Measurements from ENCODE around the gene VAC14.

VAC14 gene

GRCh38 chr16:70784692-70785555 is 16.0 kb downstream of the VAC14 start:
- DNase-seq, result no peak

- no peak for DNase-seq
Observed at GRCh38 chr16:70782237-70782636, 18.7 kb downstream of the VAC14 start.

GRCh38 chr16:70781800-70782199 is 19.2 kb downstream of the VAC14 start:
- no peak for DNase-seq

- DNase-seq, result no peak
Observed at GRCh38 chr16:70780546-70780945, 20.4 kb downstream of the VAC14 start.

- no peak for DNase-seq
Observed at GRCh38 chr16:70779361-70779760, 21.6 kb downstream of the VAC14 start.

GRCh38 chr16:70778901-70779309 is 22.1 kb downstream of the VAC14 start:
- peak; percentile 24 to 38 for DNase-seq

GRCh38 chr16:70777973-70778406 is 23.0 kb downstream of the VAC14 start:
- no peak for DNase-seq

GRCh38 chr16:70777496-70777895 is 23.5 kb downstream of the VAC14 start:
- no peak for DNase-seq

- DNase-seq, result no peak
Observed at GRCh38 chr16:70775399-70775798, 25.6 kb downstream of the VAC14 start.

- DNase-seq, result no peak
Observed at GRCh38 chr16:70774261-70774660, 26.7 kb downstream of the VAC14 start.

- no peak for DNase-seq
Observed at GRCh38 chr16:70772493-70772892, 28.5 kb downstream of the VAC14 start.

GRCh38 chr16:70770626-70771552 is 30.1 kb downstream of the VAC14 start:
- peak in 1 of 2 experiments; percentile 34 for DNase-seq

- no peak for DNase-seq
Observed at GRCh38 chr16:70770291-70770625, 30.7 kb downstream of the VAC14 start.

GRCh38 chr16:70769761-70770160 is 31.2 kb downstream of the VAC14 start:
- no peak for DNase-seq

- no peak for DNase-seq
Observed at GRCh38 chr16:70769131-70769530, 31.8 kb downstream of the VAC14 start.

GRCh38 chr16:70768203-70768580 is 32.8 kb downstream of the VAC14 start:
- no peak for DNase-seq

GRCh38 chr16:70767377-70768202 is 33.4 kb downstream of the VAC14 start:
- no peak for DNase-seq

GRCh38 chr16:70766658-70767057 is 34.3 kb downstream of the VAC14 start:
- no peak for DNase-seq

GRCh38 chr16:70766176-70766575 is 34.8 kb downstream of the VAC14 start:
- no peak for DNase-seq

- DNase-seq, result no peak
Observed at GRCh38 chr16:70765491-70765890, 35.5 kb downstream of the VAC14 start.

- DNase-seq, result no peak
Observed at GRCh38 chr16:70764632-70765031, 36.3 kb downstream of the VAC14 start.

GRCh38 chr16:70760221-70760620 is 40.7 kb downstream of the VAC14 start:
- no peak for DNase-seq

GRCh38 chr16:70759666-70760065 is 41.3 kb downstream of the VAC14 start:
- DNase-seq, result no peak
